Skeletal muscle cell (primary cell): ENCODE results near the gene CUL7.

ENCODE experiments used
- DNase-seq: peaks from one replicate; pipeline ENCODE4 v3.0.0-alpha.2; 2010; ENCODE audit warnings: low read depth
- H3K4me3 ChIP-seq: 2 replicates; pipeline ENCODE4 v1.5.1; 2011; ENCODE audit warnings: low read depth, mild to moderate bottlenecking, control low read depth, low read length, moderate library complexity

CUL7 gene

GRCh38 chr6:42989923-42990322, 63.7 kb downstream of the CUL7 start:
- no peak for DNase-seq
- H3K4me3 ChIP-seq = no peak overlapping the region

- no peak for DNase-seq
- no peak overlapping the region for H3K4me3 ChIP-seq
These were observed 65.1 kb downstream of the CUL7 start for GRCh38 chr6:42988486-42989020.
